GM21515 (cell line): Measurements from ENCODE around the gene USP17L24.
"Not testable (repeated sequence)": the region's sequence is repeated elsewhere in the genome, so short reads cannot be mapped to it uniquely, and the experiment has no call there.

Source experiments
- ATAC-seq: cut with Tn5 transposase; IDR thresholded peaks from one replicate; pipeline ENCODE4 v1.9.1; 2021; ENCODE audit not compliant: unreplicated experiment

The USP17L24 gene, protein sequence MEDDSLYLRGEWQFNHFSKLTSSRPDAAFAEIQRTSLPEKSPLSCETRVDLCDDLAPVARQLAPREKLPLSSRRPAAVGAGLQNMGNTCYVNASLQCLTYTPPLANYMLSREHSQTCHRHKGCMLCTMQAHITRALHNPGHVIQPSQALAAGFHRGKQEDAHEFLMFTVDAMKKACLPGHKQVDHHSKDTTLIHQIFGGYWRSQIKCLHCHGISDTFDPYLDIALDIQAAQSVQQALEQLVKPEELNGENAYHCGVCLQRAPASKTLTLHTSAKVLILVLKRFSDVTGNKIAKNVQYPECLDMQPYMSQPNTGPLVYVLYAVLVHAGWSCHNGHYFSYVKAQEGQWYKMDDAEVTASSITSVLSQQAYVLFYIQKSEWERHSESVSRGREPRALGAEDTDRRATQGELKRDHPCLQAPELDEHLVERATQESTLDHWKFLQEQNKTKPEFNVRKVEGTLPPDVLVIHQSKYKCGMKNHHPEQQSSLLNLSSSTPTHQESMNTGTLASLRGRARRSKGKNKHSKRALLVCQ

DNA sequence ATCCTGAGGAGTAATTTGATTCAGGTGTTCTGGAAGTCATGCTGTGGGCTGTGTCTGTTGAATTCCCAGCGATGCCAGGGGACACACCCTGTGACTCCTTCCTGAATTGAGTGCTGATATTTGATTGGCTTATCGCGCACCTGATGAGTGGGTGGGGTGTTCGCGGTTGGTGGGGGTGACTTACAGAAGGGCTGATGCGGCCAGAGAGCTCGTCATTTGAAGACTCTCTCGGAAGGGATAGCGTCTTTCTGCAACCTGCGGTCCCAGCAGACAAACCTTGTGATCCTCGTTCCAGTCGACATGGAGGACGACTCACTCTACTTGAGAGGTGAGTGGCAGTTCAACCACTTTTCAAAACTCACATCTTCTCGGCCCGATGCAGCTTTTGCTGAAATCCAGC is at the start of gene USP17L24:
Gene USP17L24 (plus strand): TSS at position 301 of the 400 bp plus-strand sequence. CDS start 0 bp downstream, at position 301.
- not testable (repeated sequence) for ATAC-seq

GRCh38 chr4:9324191-9324590 is 774 bp upstream of the USP17L24 start:
- ATAC-seq = not testable (repeated sequence)

- ATAC-seq = not testable (repeated sequence)
Measured at GRCh38 chr4:9329611-9330010, 4.6 kb downstream of the USP17L24 start, which contains the start of gene USP17L25. TSS of gene USP17L25 (plus strand) at chr4:9329911. CDS start at chr4:9329911, 0 bp downstream.

DNA sequence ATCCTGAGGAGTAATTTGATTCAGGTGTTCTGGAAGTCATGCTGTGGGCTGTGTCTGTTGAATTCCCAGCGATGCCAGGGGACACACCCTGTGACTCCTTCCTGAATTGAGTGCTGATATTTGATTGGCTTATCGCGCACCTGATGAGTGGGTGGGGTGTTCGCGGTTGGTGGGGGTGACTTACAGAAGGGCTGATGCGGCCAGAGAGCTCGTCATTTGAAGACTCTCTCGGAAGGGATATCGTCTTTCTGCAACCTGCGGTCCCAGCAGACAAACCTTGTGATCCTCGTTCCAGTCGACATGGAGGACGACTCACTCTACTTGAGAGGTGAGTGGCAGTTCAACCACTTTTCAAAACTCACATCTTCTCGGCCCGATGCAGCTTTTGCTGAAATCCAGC is 9.4 kb downstream of the USP17L24 start, which contains the start of gene USP17L26:
Gene USP17L26 (plus strand): TSS at position 301 of the 400 bp plus-strand sequence. CDS start 0 bp downstream, at position 301.
- not testable (repeated sequence) for ATAC-seq

DNA sequence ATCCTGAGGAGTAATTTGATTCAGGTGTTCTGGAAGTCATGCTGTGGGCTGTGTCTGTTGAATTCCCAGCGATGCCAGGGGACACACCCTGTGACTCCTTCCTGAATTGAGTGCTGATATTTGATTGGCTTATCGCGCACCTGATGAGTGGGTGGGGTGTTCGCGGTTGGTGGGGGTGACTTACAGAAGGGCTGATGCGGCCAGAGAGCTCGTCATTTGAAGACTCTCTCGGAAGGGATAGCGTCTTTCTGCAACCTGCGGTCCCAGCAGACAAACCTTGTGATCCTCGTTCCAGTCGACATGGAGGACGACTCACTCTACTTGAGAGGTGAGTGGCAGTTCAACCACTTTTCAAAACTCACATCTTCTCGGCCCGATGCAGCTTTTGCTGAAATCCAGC is 14.1 kb downstream of the USP17L24 start, which contains the start of gene USP17L5:
Gene USP17L5 (plus strand): TSS at position 301 of the 400 bp plus-strand sequence. CDS start 0 bp downstream, at position 301.
- ATAC-seq = not testable (repeated sequence)

DNA sequence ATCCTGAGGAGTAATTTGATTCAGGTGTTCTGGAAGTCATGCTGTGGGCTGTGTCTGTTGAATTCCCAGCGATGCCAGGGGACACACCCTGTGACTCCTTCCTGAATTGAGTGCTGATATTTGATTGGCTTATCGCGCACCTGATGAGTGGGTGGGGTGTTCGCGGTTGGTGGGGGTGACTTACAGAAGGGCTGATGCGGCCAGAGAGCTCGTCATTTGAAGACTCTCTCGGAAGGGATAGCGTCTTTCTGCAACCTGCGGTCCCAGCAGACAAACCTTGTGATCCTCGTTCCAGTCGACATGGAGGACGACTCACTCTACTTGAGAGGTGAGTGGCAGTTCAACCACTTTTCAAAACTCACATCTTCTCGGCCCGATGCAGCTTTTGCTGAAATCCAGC is 18.9 kb downstream of the USP17L24 start, which contains the start of gene USP17L27:
Gene USP17L27 (plus strand): TSS at position 301 of the 400 bp plus-strand sequence. CDS start 0 bp downstream, at position 301.
- ATAC-seq = not testable (repeated sequence)

DNA sequence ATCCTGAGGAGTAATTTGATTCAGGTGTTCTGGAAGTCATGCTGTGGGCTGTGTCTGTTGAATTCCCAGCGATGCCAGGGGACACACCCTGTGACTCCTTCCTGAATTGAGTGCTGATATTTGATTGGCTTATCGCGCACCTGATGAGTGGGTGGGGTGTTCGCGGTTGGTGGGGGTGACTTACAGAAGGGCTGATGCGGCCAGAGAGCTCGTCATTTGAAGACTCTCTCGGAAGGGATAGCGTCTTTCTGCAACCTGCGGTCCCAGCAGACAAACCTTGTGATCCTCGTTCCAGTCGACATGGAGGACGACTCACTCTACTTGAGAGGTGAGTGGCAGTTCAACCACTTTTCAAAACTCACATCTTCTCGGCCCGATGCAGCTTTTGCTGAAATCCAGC is 23.6 kb downstream of the USP17L24 start, which contains the start of gene USP17L28:
Gene USP17L28 (plus strand): TSS at position 301 of the 400 bp plus-strand sequence. CDS start 0 bp downstream, at position 301.
- not testable (repeated sequence) for ATAC-seq

- not testable (repeated sequence) for ATAC-seq
Measured at GRCh38 chr4:9350866-9351265, 25.9 kb downstream of the USP17L24 start.

DNA sequence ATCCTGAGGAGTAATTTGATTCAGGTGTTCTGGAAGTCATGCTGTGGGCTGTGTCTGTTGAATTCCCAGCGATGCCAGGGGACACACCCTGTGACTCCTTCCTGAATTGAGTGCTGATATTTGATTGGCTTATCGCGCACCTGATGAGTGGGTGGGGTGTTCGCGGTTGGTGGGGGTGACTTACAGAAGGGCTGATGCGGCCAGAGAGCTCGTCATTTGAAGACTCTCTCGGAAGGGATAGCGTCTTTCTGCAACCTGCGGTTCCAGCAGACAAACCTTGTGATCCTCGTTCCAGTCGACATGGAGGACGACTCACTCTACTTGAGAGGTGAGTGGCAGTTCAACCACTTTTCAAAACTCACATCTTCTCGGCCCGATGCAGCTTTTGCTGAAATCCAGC is 28.4 kb downstream of the USP17L24 start, which contains the start of gene USP17L29:
Gene USP17L29 (plus strand): TSS at position 301 of the 400 bp plus-strand sequence. CDS start 0 bp downstream, at position 301.
- not testable (repeated sequence) for ATAC-seq

GRCh38 chr4:9362829-9363228 is 37.9 kb downstream of the USP17L24 start, which contains the start of gene USP17L30:
TSS of gene USP17L30 (plus strand) at chr4:9363129. CDS start at chr4:9363129, 0 bp downstream.
- ATAC-seq = not testable (repeated sequence)
